NT2/D1 (cell line): ENCODE data around the gene COL18A1.

Source experiments
- SUZ12 ChIP-seq: IDR thresholded peaks from 2 replicates; pipeline ENCODE4 v1.6.1; 2011; ENCODE audit not compliant: insufficient read length, insufficient read depth; ENCODE audit errors: extremely low read depth
- YY1 ChIP-seq: IDR thresholded peaks from 2 replicates; pipeline ENCODE4 v1.6.1; 2011; ENCODE audit not compliant: insufficient read length, insufficient read depth

DNA sequence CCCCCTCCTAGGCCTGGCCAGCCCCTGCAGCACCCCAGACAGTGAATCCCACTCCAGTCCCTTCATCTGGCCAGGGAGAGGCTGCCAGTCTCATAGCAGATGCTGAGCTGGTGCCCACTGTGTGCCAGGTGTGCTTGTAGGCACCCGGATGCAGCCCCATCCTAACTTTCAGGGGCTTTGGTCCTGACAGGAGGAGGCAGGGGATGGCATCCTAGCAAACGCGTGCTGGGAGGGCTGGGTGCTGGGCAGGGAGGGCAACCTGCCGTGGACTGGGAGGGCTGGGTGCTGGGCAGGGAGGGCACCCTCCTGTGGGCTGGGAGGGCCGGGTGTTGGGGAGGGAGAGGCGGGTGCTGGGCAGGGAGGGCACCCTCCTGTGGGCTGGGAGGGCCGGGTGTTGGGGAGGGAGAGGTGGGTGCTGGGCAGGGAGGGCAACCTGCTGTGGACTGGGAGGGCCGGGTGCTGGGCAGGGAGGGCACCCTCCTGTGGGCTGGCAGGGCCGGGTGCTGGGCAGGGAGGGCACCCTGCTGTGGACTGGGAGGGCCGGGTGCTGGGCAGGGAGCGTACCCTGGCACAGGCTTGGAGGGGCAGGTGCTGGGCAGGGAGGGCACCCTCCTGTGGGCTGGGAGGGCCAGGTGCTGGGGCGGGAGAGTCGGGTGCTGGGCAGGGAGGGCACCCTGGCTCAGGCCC is 102.0 kb downstream of the COL18A1 start:
- TF ChIP-seq SUZ12 (no peak), YY1 (no peak)
